Small intestine (tissue), 7 donors: ENCODE results near the gene TXNRD2. TPM values are rescaled to one million over a fixed set of nuclear protein-coding genes. Genes with fewer than 3 reads are reported as not detected.

Experiments
- DNase-seq, 2 donors: peaks; one replicate each; pipeline versions ENCODE4 v3.0.0 to v3.0.0-alpha.2; 2013
- FAIRE-seq: peaks from 2 replicates; lab custom pipeline; 2012; peaks lifted over from hg19 to GRCh38; lab: Jason Lieb, UNC
- H3K27ac ChIP-seq, 3 donors: one replicate each; pipeline ENCODE4 v1.5.1; 2013; ENCODE audit warnings: low read length in 2 of 3, mild to moderate bottlenecking in 2 of 3, control low read depth in 1 of 3, inconsistent platforms in 1 of 3, low read depth in 1 of 3, moderate library complexity in 1 of 3
- H3K27me3 ChIP-seq, 3 donors: one replicate each; pipeline ENCODE4 v1.6.1; 2013; ENCODE audit warnings: low read length in 3 of 3, inconsistent platforms in 1 of 3; ENCODE audit not compliant: control insufficient read depth in 3 of 3, insufficient read depth in 3 of 3
- H3K36me3 ChIP-seq, 3 donors: one replicate each; pipeline ENCODE4 v1.6.1; 2013; ENCODE audit warnings: low read length in 3 of 3, inconsistent platforms in 1 of 3, low read depth in 1 of 3, mild to moderate bottlenecking in 1 of 3, moderate library complexity in 1 of 3; ENCODE audit not compliant: control insufficient read depth in 3 of 3, insufficient read depth in 2 of 3
- H3K4me1 ChIP-seq, 3 donors: one replicate each; pipeline ENCODE4 v1.6.1; 2013; ENCODE audit warnings: low read length in 2 of 3, inconsistent platforms in 1 of 3, low read depth in 1 of 3, mild to moderate bottlenecking in 1 of 3, moderate library complexity in 1 of 3; ENCODE audit not compliant: control insufficient read depth in 3 of 3, insufficient read depth in 2 of 3
- H3K4me3 ChIP-seq, 3 donors: one replicate each; pipeline ENCODE4 v1.5.1; 2013; ENCODE audit warnings: low read length in 3 of 3, control low read depth in 1 of 3, inconsistent platforms in 1 of 3, low read depth in 1 of 3, mild to moderate bottlenecking in 1 of 3, moderate library complexity in 1 of 3
- H3K9me3 ChIP-seq, 2 donors: one replicate each; pipeline ENCODE4 v1.6.1; 2013; ENCODE audit warnings: low read depth in 1 of 2, low read length in 1 of 2; ENCODE audit not compliant: control insufficient read depth in 2 of 2, insufficient read depth in 1 of 2
- WGBS, 3 donors: extraction: QIAGEN DNeasy Blood & Tissue Kit; methylation state at CpG; one replicate each; pipeline ENCODE4 v1.1.7; 2013; 5-methylcytosine and 5-hydroxymethylcytosine counted together
- polyA plus RNA-seq, 4 donors: library from polyadenylated mRNA; stranded (reverse) in 3 of 4; unstranded in 1 of 4; fragments of 200-250 nt in 3 of 4; fragments of 120-200 nt in 1 of 4; gene quantifications; one replicate each; pipeline versions ENCODE4 v1.2.1 to v1.2.3, GENCODE V29; 2013
- donor health status: healthy with polysubstance abuse.
- donor health status: control.
- donor health status: control.
- donor health status: Bipolar disorder and iron deficiency.
- donor health status: healthy.

Gene TXNRD2
- polyA plus RNA-seq, 4 donors = 16.8 to 43.8 (median 29.5) TPM

DNA sequence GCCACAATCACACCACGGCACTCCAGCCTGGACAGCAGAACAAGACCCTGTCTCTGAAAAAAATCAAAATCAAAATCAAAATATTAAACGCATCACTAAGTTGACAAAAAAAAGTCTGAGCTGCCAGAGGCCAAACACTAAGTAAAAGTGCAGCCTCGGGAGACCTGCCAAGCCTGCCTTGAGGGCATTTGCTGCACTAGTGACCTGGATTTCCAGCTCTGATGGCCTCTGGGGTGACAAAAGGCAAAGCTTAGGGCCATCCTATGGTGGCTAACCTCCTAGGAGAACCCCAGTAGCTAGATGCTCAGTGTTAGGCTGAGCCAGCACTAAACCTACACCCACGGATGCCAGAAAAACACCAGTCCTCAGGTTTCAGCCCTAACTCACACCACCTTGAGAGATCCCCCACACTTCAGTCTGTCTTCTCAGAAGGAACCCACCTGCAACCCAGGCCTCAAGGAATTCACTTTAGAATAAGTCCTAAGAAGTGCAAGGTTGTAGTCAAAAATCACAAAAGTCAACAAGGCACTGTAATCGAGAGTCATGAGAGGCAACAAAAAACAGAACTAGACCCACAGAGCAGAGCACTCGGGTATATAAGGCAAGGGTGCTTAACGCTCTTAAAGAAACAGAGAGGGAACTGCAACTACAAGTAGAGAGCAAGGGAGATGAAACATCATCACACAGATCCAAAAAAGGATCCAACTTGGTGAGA is 115.6 kb downstream of the TXNRD2 start:
- H3K27me3 ChIP-seq = no peaks in the 10 kb centered on the region
- H3K36me3 ChIP-seq = no peaks in the 10 kb centered on the region
- no peak overlapping the region for H3K4me3 ChIP-seq
- no peak overlapping the region for H3K27ac ChIP-seq
- WGBS, 3 donors = 90 to 96% (median 95%) methylated on average over 7 of the region's 7 CpGs
- peaks cover 2 to 22% (median 10%) of the 10 kb centered on the region in 3 donors for H3K4me1 ChIP-seq
- DNase-seq (no peak), FAIRE-seq (no peak)
- H3K9me3 ChIP-seq = no peaks in the 10 kb centered on the region

Other genes with a start within 250 kb of the TXNRD2 start
- 10 to 100 TPM in 1 of 4 donors, 1 to 10 TPM in 3; 2.2 to 10.2 (median 6.1) TPM for gene SEPTIN5, start 227.3 kb downstream of the TXNRD2 start, polyA plus RNA-seq
- 1 to 10 TPM in 3 of 4 donors, under 1 TPM in 1; 0.67 to 2.0 (median 1.3) TPM for gene GP1BB, start 218.3 kb downstream of the TXNRD2 start, polyA plus RNA-seq
- gene TBX1, start 181.0 kb downstream of the TXNRD2 start, polyA plus RNA-seq = 1 to 10 TPM in 3 of 4 donors, not detected in 1; 1.1 to 4.8 (median 1.3) TPM
- 10 to 100 TPM in 2 of 4 donors, 1 to 10 TPM in 2; 4.0 to 18.9 (median 9.8) TPM for gene GNB1L, start 86.9 kb downstream of the TXNRD2 start, polyA plus RNA-seq
- 10 to 100 TPM in 3 of 4 donors, 1 to 10 TPM in 1; 9.7 to 30.6 (median 22.3) TPM for gene RTL10, start 86.9 kb downstream of the TXNRD2 start, polyA plus RNA-seq
- gene COMT, start within 50 bp of the TXNRD2 start, polyA plus RNA-seq = 100 to 1,000 TPM in 3 of 4 donors, 10 to 100 TPM in 1; 57.8 to 236 (median 135) TPM
- 10 to 100 TPM in 2 of 4 donors, 1 to 10 TPM in 2; 2.2 to 17.9 (median 7.3) TPM for gene ARVCF, start 75.0 kb upstream of the TXNRD2 start, polyA plus RNA-seq
- 10 to 100 TPM; 16.5 to 23.3 (median 20.9) TPM for gene TANGO2, start 79.3 kb upstream of the TXNRD2 start, polyA plus RNA-seq
- 10 to 100 TPM; 17.0 to 31.0 (median 17.7) TPM for gene DGCR8, start 138.4 kb upstream of the TXNRD2 start, polyA plus RNA-seq
- gene RANBP1, start 174.3 kb upstream of the TXNRD2 start, polyA plus RNA-seq = 100 to 1,000 TPM in 2 of 4 donors, 10 to 100 TPM in 2; 61.5 to 184 (median 103) TPM
- 10 to 100 TPM; 30.5 to 49.3 (median 37.2) TPM for gene TRMT2A, start 175.4 kb upstream of the TXNRD2 start, polyA plus RNA-seq
- gene ZDHHC8, start 190.0 kb upstream of the TXNRD2 start, polyA plus RNA-seq = 10 to 100 TPM in 3 of 4 donors, 1 to 10 TPM in 1; 3.8 to 33.5 (median 14.3) TPM
- 1 to 10 TPM in 2 of 4 donors, not detected in 2; 1.2 to 1.6 TPM for gene CCDC188, start 209.2 kb upstream of the TXNRD2 start, polyA plus RNA-seq